NOMO-1 treated with dmso at 0.1 percent for 144 hours (cell line): ENCODE measurements around the gene GFRA4.

Source experiments
- DNase-seq: peaks from one replicate; lab custom pipeline; 2025; ENCODE audit not compliant: unreplicated experiment; lab: John Stamatoyannopoulos, UW

GFRA4 gene

DNA sequence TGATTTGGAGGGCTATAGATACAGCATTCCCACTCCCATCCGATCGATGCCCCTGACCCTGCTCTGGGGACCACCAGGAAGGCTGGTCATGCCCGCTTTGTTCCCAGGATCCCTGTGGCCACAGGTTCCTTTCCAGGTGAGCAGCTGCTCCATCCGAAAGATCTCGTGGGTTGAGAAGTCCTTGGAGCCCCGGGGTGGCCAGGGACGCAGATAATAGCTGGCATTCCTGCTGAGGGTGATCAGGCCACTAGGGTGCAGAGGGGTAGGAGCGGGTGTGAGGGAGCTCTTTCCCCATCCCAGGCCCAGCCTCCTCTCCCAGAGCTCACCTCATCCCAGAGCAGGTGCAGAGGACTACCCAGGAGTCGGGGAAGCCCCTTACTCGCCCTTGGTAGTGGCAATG is 11.2 kb upstream of the GFRA4 start:
- DNase-seq: no peak

DNA sequence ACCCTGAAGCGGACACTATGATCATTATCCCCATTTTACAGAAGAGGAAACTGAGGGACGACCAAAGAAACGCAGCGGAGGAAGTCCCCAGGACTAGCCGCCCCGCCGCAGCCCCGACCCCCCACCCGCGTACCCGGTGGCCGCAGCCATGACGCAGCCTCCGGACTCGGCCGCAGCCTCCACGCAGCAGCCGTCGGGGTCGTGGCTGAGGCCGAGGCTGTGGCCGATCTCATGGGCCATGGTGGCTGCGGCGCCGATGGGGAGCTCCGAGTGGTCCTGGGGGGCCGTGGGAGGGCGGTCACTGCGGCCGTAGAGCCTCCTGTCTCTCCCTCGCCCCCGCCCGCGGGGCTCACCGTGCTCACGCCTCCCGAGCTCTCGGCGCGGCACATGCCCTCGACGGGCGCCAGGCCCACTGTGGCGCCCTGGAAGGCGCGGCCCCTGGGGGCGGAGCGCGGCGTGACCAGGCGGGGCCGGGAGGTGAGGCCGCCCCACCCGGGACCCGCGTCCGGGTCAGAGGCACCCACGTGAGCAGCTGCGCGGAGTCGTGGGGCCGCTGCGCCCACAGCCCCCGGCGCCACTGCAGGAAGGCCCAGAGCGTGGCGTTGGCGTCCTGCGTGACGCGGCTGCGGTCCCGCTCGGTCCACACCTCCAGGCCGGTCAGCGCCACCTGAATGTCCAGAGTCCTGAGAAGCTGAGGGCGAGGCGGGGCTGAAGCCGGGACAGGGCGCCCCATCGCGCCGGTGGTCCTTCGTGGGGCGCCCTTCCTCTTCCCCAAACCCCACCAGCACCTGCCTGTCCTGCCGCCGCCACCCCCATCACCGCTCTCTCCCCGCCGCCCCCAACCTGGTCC is 10.2 kb upstream of the GFRA4 start:
- DNase-seq: no peak

DNA sequence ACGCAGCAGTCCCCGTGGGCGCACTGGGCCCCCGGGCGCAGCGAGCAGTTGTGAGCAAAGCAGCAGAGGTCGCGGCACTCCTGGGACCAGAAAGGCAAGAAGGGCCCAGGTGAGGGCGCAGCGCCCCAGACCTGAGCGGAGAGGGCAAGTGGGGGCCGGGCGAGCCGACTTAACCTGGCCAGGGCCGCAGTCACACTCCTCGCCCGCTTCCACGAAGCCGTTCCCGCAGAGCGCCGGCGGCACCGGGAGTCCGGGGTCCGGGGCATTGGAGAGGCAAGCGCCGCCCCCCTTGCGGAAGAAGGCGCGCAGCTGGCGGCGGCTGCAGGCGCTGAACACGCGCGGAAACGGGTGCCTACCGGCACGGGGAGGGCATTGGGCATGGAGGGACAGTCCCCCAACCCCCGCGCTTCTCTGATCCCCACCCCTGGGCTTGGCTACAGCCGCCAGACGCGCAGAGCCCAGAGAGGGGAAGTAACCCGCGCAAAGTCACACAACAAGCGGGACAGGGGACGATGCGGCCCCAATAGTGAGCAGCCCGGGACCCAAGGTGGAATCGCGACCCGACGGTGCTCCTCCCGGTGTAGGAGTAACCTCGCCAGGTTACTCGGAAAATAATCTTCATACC is 9.5 kb upstream of the GFRA4 start:
- no peak for DNase-seq

DNA sequence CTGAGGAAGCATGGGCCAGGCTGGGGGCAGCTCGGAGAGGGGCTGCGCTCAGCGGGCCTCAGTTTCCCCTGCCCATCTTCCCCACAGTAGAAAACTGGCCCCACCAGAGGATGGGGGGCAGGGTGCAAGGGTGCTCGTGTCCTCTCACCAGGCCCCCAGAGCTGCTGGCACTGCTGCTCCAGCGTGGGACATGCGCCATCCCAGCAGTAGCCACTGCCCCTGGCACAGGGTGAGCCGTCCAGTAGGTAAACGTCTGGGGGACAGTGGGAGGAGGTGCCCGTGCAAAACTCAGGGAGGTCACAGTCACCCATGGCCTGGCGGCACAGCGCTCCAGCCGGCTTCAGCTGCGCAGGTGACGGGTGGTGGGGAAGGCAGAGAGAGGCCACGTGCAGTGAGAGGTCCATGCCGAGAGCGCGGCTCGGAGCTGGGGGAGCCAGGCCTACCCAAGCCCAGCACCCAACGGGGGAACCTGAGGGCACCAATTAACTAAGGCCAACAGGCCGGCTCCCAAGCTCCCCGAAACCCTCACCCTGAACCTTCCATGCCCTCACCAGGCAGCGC is 8.9 kb upstream of the GFRA4 start:
- DNase-seq: no peak

DNA sequence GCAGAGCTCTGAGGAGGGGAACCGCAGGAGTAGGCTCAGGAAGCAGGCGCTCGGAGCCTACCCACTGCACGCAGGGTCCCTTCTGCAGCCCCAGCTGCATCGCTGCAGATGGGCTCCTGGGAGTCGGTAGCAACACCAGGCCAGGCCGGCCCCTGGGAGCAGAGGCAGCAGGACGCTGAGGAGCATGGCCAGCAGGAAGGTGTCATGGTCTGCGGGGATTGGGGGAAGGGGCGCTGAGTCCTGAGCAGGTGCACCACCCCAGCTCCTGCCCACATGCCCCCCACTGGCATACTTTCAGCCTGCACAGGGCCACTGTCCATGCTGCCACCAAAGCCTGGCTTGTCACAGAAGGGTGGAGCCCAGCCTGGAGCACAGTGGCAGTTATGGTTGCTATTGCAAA is 7.7 kb upstream of the GFRA4 start:
- no peak for DNase-seq

DNA sequence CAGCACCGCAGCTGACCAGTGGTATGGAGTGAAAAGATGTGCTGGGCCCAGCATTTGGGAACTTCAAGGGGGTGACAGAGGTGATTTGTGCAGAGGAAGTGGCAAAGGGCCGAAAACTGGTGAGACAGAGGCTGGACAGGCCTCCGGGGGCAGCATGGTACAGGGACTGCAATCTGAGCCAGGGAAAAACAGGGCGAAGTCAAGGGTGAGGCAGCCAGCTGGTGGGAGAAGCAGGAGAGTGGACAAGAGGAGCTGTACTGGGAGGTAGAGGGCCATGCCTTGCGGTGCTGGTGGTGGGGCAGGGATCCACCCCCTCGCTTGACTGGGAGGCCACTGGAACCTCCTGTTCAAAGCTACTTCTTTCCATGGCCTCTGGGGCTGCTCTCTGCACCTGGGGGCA is 7.3 kb upstream of the GFRA4 start:
- no peak for DNase-seq

DNA sequence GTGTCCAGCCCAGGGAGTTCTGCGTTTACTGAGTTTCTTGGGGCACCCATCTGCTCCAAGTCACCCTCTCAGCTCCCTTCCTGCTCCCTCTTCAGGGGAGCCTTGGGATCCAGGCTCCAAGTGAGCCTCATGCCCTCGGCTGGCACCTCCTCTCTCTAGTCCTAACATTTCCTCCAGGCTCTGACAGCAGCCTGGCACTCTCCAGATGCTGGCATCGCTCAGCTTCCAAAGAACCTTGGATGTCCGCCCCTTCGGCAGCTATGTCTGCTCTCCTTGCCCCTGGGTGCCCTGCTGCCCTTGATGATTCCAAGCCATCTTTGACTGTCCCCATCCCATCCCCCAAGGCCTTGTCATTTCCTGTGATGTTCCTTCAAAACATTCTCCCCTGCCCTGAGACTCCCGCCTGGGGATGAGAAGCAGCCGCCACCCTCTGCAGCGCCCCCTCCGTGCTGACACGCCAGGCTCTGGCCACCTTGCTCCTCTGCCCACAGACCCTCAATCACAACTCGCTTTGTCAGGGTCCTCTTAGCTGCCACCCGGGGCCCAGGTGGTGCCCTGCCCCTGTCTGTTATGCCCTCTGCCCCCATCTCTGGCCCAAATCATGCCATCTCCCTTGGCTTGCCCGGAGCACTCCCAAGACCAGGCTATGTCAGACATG is 6.6 kb upstream of the GFRA4 start:
- DNase-seq: no peak

DNA sequence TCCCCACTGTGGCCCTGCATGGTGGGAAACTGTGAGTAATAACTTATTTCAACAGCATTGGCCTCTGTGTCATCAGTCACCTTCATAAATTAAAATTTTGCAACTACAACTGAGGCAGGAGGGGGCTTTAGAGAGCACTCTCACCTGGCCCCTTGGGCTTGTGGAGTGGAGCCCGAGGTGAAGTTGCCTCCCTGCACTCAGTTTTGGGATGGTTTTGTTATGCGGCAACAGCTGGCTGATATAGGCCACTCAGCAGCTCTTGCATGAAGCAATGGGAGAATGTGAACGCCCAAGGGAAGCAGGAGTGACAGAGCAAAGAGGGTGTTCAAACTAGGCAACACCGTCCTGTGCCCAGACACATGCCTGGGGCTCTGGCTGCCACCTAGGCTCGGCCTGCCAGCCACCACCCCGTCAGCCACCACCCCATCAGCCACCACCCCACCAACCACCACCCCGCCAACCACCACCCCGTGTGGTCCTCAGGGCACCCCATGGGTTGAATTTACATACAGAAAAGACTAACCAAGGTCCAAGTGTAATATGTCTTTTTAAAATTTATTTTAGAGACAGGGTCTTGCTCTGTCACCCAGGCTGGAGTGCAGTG is 4.3 kb upstream of the GFRA4 start:
- no peak for DNase-seq

DNA sequence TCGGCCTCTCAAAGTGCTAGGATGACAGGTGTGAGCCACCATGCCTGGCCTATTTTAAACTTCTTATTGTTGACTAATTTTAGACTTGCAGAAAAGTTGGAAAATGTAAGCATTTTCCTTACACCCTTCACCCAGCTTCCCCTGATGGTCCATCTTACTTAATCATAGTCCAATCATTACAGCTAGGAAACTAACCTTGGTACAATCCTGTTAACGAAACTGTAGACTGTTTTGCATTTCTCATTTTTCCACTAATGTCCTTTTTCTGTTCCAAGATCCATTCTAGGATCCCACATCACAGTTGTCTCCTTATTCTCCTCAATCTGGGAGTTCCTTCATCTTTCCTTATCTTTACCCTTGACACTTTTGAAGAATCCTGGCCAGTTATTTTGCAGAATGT is 659 bp upstream of the GFRA4 start:
- no peak for DNase-seq

DNA sequence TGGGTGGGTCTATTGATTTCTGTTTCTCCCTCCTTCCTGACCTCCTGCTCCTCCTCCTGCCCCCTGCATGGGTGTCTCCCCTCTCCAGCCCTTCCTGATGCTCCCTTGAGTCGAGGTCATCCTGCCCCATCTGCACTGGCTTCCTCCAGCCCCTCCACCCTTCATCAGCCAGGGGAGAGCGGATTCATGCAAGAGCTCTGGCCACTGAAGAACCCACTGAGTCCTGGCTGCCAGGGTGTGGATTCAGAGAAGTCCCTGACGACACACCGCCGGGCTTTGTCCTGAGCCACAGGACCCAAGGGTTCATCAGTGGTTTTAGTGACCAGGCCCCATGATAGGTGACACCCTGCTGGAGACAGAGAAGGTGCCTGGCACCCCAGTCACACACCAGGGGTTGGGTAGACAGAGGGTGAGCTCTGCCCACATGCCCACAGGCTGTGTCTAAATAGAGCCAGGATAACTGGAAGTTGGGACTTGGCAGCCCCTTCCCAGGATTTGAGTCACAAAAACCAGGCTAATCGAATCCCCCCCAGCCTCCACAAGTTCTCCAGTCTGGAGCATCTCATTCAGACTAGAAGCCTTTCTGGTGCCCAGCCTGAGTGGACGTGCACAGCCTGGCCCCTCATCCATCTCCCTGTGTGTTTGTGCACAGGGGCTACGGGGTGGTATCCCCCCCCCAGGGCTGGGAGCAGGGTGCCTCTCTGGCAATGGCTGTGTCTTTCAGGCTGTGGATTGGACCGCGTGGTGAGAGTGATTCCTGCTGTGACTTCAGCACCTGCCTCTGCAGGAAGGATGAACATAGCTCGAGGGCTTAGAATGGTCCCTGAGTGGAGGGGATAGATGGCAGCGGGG is 1.2 kb downstream of the GFRA4 start:
- DNase-seq: no peak

DNA sequence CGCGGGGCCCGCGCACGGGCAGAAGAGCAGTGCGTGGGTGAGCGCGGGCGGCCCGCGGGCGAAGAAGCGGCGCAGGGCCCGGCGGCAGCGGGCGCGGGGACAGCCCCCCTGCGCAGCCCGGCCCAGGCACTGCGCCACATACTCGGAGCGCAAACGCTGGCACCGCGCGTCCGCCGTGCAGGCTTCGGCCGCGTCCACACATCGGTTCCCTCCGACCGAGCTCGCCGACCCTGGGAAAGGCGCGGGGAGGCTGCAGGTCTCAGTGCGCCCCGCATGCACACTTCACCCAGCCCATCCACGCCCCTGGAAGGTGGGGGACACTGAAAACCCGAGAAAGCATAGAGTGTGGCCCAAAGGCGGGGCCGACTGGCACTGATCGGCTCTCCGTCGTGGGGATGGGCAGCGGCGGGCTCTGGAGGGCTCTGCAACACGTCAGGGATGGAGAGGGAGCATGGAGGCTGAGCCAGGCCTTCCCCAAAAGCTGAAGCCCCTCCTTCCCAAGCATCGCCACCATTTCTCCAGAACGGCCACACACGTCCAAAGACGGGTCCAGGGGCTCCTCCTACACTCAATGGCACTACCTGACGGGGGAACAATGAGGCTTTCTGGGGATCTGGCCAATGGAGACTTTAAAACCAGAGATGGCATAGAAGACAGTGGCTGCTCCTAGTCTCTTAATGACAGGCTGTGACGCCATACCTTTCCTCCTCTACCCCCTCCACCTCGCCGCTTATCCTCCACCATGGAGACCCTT is 2.0 kb downstream of the GFRA4 start:
- DNase-seq: no peak

DNA sequence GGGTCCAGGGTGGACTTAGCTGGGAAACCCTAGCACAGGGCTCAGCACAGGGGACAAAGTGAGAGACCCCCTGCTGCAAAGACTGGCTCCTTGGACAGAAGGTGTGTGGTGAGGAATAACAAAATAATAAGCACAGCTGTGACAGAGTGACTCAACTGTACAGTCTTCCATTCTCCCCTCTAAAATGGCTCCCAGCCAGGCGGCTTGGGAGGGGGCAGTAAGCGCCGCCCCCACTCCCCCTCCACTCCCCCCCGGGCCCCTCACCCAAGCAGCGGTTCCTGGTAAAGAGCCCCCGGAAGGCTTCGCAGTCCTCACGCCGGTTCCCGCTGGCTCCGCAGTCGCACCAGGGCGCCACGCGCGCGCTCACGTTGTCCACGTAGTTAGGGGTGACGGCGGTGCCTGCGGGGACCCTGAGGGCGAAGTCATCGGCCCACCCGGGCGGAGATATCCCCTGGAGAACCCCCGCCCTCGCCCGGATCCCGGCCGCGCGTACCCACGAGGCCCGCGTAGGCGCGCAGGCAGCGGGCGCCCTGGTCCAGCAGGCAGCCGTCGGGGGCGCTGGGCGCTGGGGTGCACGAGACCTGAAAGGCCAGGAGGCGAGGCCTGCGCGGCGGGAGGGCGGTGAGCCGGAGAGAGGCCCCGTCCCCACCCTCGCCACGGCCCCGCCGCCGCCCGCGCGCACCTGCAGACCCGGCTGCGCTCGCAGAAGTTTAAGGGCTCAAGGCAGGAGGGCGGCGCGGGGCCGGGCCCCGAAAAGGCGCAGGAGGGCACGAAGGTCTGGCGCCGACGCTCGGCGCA is 2.7 kb downstream of the GFRA4 start:
- no peak for DNase-seq

DNA sequence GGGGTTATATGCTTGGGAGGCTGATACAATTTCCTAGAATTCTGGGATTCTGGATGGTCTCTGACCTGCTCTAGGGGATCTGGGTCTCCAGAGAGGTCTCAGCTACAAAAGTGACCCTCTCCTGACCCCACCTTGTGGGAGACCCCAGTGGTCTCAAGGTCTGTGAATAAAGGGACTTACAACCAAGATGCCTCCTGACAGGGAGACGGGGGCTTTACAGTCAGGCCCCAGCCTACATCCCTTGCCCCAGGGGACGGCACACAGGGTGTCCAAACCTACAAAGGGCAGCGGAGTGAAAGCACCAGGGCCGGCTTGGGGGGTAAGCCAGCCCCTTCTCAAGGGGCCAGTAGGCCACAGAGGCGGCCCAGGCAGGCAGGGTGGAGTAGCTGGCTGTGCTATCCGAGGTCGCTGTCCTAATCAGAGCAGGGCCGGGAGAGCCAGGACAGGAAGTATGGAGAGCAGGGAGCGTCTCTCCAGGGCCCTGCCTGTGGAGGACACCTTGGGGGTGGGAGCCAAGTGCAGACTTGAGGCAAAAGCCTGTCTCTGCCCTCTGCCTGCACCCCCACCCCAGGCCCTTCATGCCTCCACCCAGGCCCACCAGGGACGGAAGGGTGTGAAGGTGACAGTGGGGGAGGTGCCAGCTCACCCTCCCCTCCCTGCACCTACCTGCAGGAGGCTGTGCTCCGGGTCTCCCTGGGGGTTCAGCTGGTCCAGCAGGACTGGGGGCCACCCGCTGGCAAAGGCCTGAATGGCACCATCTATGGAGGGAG is 3.5 kb downstream of the GFRA4 start:
- DNase-seq: no peak

DNA sequence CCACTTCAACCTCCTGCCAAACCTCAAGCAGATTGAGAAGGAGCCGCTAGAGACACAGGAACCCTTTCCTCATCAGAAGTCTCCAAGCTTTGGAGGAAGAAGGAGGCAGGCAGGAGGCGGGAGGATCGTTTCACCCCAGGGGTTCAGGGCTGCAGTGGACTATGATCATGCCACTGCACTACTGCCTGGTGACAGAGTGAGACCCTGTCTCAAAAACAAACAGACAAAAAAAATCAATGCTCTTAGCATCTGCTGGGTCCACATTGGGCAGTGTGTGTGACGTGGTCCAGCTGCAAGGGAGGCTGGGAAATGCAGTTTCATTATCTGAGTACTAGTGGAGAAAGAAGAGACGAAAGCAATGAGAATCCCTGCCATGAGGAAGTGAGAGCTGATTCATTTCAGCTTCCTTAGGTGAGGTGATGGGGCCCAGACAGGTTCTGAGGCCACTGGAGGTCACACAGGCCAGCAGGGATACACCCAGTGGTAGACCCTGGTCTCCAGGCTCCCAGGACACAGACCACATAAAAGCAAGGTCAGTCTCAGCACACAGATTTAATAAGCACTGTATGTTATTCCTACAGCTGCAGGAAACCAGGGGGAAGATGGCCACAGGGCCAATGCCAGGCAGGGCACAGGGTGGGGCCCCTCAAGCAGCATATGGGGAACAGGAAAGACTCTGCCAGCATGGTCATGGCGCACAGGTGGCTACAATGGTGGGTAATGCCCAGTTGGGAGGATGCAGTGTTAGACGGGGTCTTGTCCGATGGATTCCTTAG is 4.3 kb downstream of the GFRA4 start:
- peak; percentile 59 for DNase-seq

DNA sequence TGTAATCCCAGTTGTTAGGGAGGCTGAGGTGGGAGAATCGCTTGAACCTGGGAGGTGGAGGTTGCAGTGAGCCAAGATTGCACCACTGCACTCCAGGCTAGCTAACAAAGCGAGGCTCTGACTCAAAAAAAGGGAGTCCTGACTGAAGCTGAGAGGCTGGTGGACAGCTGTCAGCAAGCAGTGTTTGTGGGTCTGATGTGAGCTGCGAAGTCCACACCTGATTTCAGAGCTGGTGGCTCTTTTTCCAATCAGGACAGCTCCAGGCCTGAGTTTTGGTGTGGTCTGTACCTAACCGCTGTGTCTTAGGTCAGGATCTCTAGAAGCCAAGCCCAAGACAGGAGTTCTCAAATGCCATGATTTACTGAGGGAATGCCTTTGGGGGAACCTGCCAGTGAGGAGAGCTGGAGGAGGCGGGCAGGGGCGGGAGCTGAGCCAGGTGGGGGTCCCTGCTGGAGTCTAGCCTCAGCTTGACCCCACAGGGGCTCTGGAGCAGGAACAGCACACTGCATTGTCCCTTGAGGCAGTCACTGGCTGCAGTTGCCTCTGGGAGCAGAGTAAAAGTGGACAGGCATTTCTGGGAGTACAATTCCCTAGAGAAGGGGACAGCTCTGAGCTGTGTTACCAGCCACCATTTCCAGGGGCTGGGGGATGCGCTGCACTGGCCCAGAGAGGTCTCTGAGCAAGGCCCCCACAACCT is 5.0 kb downstream of the GFRA4 start:
- DNase-seq: no peak

DNA sequence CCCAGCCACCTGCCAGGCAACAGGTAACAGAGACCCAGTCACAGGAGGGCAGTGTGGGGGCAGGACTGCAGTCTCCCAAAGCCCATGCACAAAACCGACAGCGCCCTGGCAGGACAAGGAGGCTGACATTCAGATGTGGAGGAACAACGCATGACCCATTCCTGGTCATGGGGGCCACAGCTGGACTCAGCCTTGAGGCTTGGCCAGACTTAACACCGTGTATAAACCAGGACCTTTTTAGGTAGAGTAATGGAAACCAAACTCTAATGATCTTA is 8.1 kb downstream of the GFRA4 start:
- DNase-seq: no peak
